UCSD-AML1 (cell line): ENCODE data around the gene SIDT2.
A peak's percentile ranks its signal among the peaks of the same experiment; 100 is the strongest.
"Not testable (repeated sequence)": the region's sequence is repeated elsewhere in the genome, so short reads cannot be mapped to it uniquely, and the experiment has no call there.

Experiments
- DNase-seq: peaks from one replicate; lab custom pipeline; 2025; ENCODE audit not compliant: unreplicated experiment; lab: John Stamatoyannopoulos, UW

Gene SIDT2

GRCh38 chr11:117171404-117172061 lies 7.0 kb upstream of the SIDT2 start:
- DNase-seq = no peak

- no peak for DNase-seq
Measured at GRCh38 chr11:117172724-117173421, 5.7 kb upstream of the SIDT2 start.

GRCh38 chr11:117175104-117175503 lies 3.4 kb upstream of the SIDT2 start:
- DNase-seq = no peak

GRCh38 chr11:117175781-117176180 lies 2.8 kb upstream of the SIDT2 start:
- DNase-seq = no peak

- DNase-seq = no peak
Measured at GRCh38 chr11:117176186-117176585, 2.4 kb upstream of the SIDT2 start.

- DNase-seq = no peak
Measured at GRCh38 chr11:117177534-117178209, 871 bp upstream of the SIDT2 start.

GRCh38 chr11:117179048-117179999 lies 781 bp downstream of the SIDT2 start:
- peak; percentile 42 for DNase-seq

- DNase-seq = no peak
Measured at GRCh38 chr11:117180020-117180419, 1.5 kb downstream of the SIDT2 start.

- peak; percentile 67 for DNase-seq
Measured at GRCh38 chr11:117180661-117181585, 2.4 kb downstream of the SIDT2 start.

- DNase-seq = no peak
Measured at GRCh38 chr11:117181586-117182550, 3.3 kb downstream of the SIDT2 start.

- no peak for DNase-seq
Measured at GRCh38 chr11:117182551-117182935, 4.0 kb downstream of the SIDT2 start.

- not testable (repeated sequence) for DNase-seq
Measured at GRCh38 chr11:117183178-117183577, 4.6 kb downstream of the SIDT2 start.

- DNase-seq = no peak
Measured at GRCh38 chr11:117183724-117184349, 5.3 kb downstream of the SIDT2 start.

- DNase-seq = no peak
Measured at GRCh38 chr11:117185736-117186430, 7.3 kb downstream of the SIDT2 start.

- no peak for DNase-seq
Measured at GRCh38 chr11:117186431-117186761, 7.9 kb downstream of the SIDT2 start.

GRCh38 chr11:117187007-117187406 lies 8.5 kb downstream of the SIDT2 start:
- DNase-seq = no peak

- DNase-seq = no peak
Measured at GRCh38 chr11:117187428-117187798, 8.9 kb downstream of the SIDT2 start.
